ENCODE measurements around the gene BBS9. TPM values are rescaled to one million over a fixed set of nuclear protein-coding genes. Genes with fewer than 3 reads are reported as not detected.

BBS9 gene
- polyA plus RNA-seq, 1 donor from 2014 or later = 9.8 TPM

- Histone ChIP-seq H3K9me3 (ENCODE audit: low read length) (no peaks in the 10 kb centered on the region), H3K27me3 (ENCODE audit: insufficient read depth, low read depth, low read length) (no peaks in the 10 kb centered on the region), H3K4me3 (ENCODE audit: low read length) (no peak overlapping the region), H3K27ac (ENCODE audit: low read length) (no peak overlapping the region), H3K4me2 (ENCODE audit: low read length) (no peak overlapping the region), H4K20me1 (ENCODE audit: insufficient read depth) (no peaks in the 10 kb centered on the region), H3K36me3 (ENCODE audit: insufficient read depth, low read length) (no peaks in the 10 kb centered on the region), H2AFZ (ENCODE audit: low read depth, low read length) (no peak overlapping the region), H3K79me2 (replicated peaks; ENCODE audit: insufficient read depth, low read length) (no peaks in the 10 kb centered on the region), H3F3A (ENCODE audit: insufficient read depth, low read length, poor library complexity, severe bottlenecking) (no peaks in the 10 kb centered on the region), H3K9ac (ENCODE audit: low read length) (no peak overlapping the region), H3K9me2 (ENCODE audit: insufficient read depth, low read length) (no peaks in the 10 kb centered on the region)
- no peak for TF ChIP-seq EZH2 (IDR thresholded peaks at IDR 0.05; ENCODE audit: borderline replicate concordance, insufficient read depth, low read length, poor library complexity, severe bottlenecking)
- no peak for TF ChIP-seq SMC3 (conservative IDR thresholded peaks at IDR 0.05; ENCODE audit: poor library complexity)
- TF ChIP-seq REST (IDR thresholded peaks at IDR 0.05; ENCODE audit: borderline replicate concordance) = no peak
- no peak for TF ChIP-seq TAF1 (IDR thresholded peaks at IDR 0.05; ENCODE audit: low read depth)
- TF ChIP-seq EP300 (conservative IDR thresholded peaks at IDR 0.05; ENCODE audit: poor library complexity, severe bottlenecking) = no peak
- no peak for TF ChIP-seq MXI1 (conservative IDR thresholded peaks at IDR 0.05; ENCODE audit: poor library complexity, severe bottlenecking)
- TF ChIP-seq POLR2AphosphoS5 (IDR thresholded peaks at IDR 0.05) = no peak
- no peak for TF ChIP-seq RAD21 (conservative IDR thresholded peaks at IDR 0.05)
- TF ChIP-seq CTCF (IDR thresholded peaks at IDR 0.05; ENCODE audit: poor library complexity, severe bottlenecking) = no peak
These were observed 196.6 kb downstream of the BBS9 start for GRCh38 chr7:33325754-33326484.

- H4K20me1 ChIP-seq (ENCODE audit: insufficient read depth) = no peaks in the 10 kb centered on the region
- H3K9ac ChIP-seq (ENCODE audit: low read length) = no peak overlapping the region
- no peak overlapping the region for H3K4me3 ChIP-seq (ENCODE audit: low read length)
- H2AFZ ChIP-seq (ENCODE audit: low read depth, low read length) = no peak overlapping the region
- H3K27ac ChIP-seq (ENCODE audit: low read length) = no peak overlapping the region
- H3K27me3 ChIP-seq (ENCODE audit: insufficient read depth, low read depth, low read length) = no peaks in the 10 kb centered on the region
- H3K79me2 ChIP-seq (replicated peaks; ENCODE audit: insufficient read depth, low read length) = no peaks in the 10 kb centered on the region
- TF ChIP-seq REST (IDR thresholded peaks at IDR 0.05; ENCODE audit: borderline replicate concordance) = no peak
- TF ChIP-seq EP300 (conservative IDR thresholded peaks at IDR 0.05; ENCODE audit: poor library complexity, severe bottlenecking) = no peak
- TF ChIP-seq RAD21 (conservative IDR thresholded peaks at IDR 0.05) = no peak
- TF ChIP-seq MXI1 (conservative IDR thresholded peaks at IDR 0.05; ENCODE audit: poor library complexity, severe bottlenecking) = no peak
- H3F3A ChIP-seq (ENCODE audit: insufficient read depth, low read length, poor library complexity, severe bottlenecking) = no peaks in the 10 kb centered on the region
- H3K4me2 ChIP-seq (ENCODE audit: low read length) = no peak overlapping the region
- no peaks in the 10 kb centered on the region for H3K9me3 ChIP-seq (ENCODE audit: low read length)
- no peaks in the 10 kb centered on the region for H3K9me2 ChIP-seq (ENCODE audit: insufficient read depth, low read length)
- H3K36me3 ChIP-seq (ENCODE audit: insufficient read depth, low read length) = no peaks in the 10 kb centered on the region
These were observed 197.1 kb downstream of the BBS9 start for GRCh38 chr7:33326485-33326848.

Data from neural cell (in vitro differentiated cells).